Right lobe of liver (tissue), 6 donors: ENCODE data around the gene CMBL. TPM values are rescaled to one million over a fixed set of nuclear protein-coding genes. Genes with fewer than 3 reads are reported as not detected.

Experiments used
- ATAC-seq, 4 donors: fragments of 200-7000 bp; cut with Tn5 transposase; one replicate each; pipeline ENCODE4 v1.9.1; 2020; ENCODE audit warnings: mild to moderate bottlenecking in 4 of 4, moderate library complexity in 4 of 4
- DNase-seq, 3 donors: peaks; one replicate each; pipeline ENCODE4 v3.0.0-alpha.2; 2020
- H3K27ac ChIP-seq, 3 donors: fragments of 200-600 bp; one replicate each; pipeline ENCODE4 v1.8.0; 2022
- H3K27me3 ChIP-seq, 2 donors: fragments of 200-600 bp; one replicate each; pipeline ENCODE4 v1.8.0; 2022
- H3K36me3 ChIP-seq, 4 donors: fragments of 200-600 bp; sonication (generic) in 1 of 4; one replicate each; pipeline versions ENCODE4 v1.5.1 to v1.8.0; 2017 to 2022; ENCODE audit warnings: control low read depth in 1 of 4
- H3K4me1 ChIP-seq, 4 donors: fragments of 200-600 bp; sonication (generic) in 1 of 4; one replicate each; pipeline versions ENCODE4 v1.5.1 to v1.8.0; 2017 to 2022; ENCODE audit warnings: control low read depth in 1 of 4
- H3K4me3 ChIP-seq, 3 donors: fragments of 200-600 bp; one replicate each; pipeline ENCODE4 v1.8.0; 2022
- H3K9me3 ChIP-seq, 4 donors: fragments of 200-600 bp; sonication (generic) in 1 of 4; one replicate each; pipeline versions ENCODE4 v1.5.1 to v1.8.0; 2017 to 2022; ENCODE audit warnings: control low read depth in 1 of 4
- CTCF ChIP-seq, 4 donors: fragments of 200-600 bp in 3 of 4; fragments of 450-650 bp in 1 of 4; IDR thresholded peaks; one replicate each; pipeline versions ENCODE4 v1.5.1 to v1.8.0; 2016 to 2022; ENCODE audit warnings: antibody characterized with exemption in 4 of 4, mild to moderate bottlenecking in 2 of 4
- POLR2A ChIP-seq: fragments of 450-650 bp; IDR thresholded peaks from one replicate; pipeline ENCODE4 v1.6.1; 2017; ENCODE audit warnings: antibody characterized with exemption, mild to moderate bottlenecking
- WGBS: methylation state at CpG from one replicate; pipeline ENCODE4 v1.1.6; 2018; ENCODE audit warnings: low coverage, low lambda C conversion rate; ENCODE audit not compliant: insufficient coverage; ENCODE audit errors: missing lambda C conversion rate; 5-methylcytosine and 5-hydroxymethylcytosine counted together
- intact Hi-C, 2 donors: fragments of 100-400 bp; cut with DNase I; formaldehyde crosslinking; loops; one replicate each; pipeline versions ENCODE4 v1.11.2 to v1.14.1; 2022
- total RNA-seq, 6 experiments: library from RNA; depleted of rRNA in 2 of 6; stranded (reverse); fragments of >200 nt in 2 of 6; fragmentation: NEBNext Ultra II Directional in 3 of 6; extraction: Animal tissue kit (Norgen Biotek cat#: 25700) in 3 of 6; gene quantifications; one replicate each; pipeline versions ENCODE4 v1.1.0 to v1.2.4, GENCODE V29; 2016 to 2023
- donor health status: DM: no; HTN: yes; CAD: no.
- donor health status: DM: no; HTN: no; CAD: no.
- donor health status: DM: no; HTN: no; CAD: no.
- donor health status: DM: no; HTN: yes; CAD: no.
- donor health status: DM: no; HTN: yes; CAD: no.

Gene CMBL
- total RNA-seq, 6 experiments from 2014 or later: 29.4 to 206 (median 97.7) TPM

DNA sequence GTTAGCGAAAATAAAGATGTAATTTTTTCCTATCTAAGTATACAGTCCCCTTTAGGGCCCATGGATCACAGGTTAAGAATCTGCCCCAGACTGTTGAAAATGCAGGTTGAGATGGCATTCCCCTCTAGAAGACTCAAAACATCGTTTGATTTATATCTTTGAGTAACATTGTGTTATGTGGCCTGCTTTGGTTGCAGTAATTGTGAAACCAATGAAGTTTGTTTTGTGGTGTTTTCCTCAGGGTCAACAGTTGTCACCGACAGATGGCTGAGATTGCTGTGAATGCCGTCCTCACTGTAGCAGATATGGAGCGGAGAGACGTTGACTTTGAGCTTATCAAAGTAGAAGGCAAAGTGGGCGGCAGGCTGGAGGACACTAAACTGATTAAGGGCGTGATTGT is 49.8 kb downstream of the CMBL start:
- peak in 1 of 3 donors; percentile 20 for DNase-seq
- H3K27ac ChIP-seq: no peak overlapping the region
- H3K4me3 ChIP-seq: no peak overlapping the region
- peaks cover 23 to 86% (median 54%) of the 10 kb centered on the region in 4 donors for H3K36me3 ChIP-seq
- no peak for TF ChIP-seq POLR2A
- TF ChIP-seq CTCF (IDR thresholded peaks at IDR 0.05): no peak
- 41% methylated on average over 8 of the region's 8 CpGs for WGBS
- peaks cover 0 to 29% (median 4%) of the 10 kb centered on the region in 4 donors for H3K4me1 ChIP-seq
- intact Hi-C loops: no loop called here
- no peaks in the 10 kb centered on the region for H3K9me3 ChIP-seq
- ATAC-seq: peak in 2 of 4 donors; percentile 42 to 62
- no peaks in the 10 kb centered on the region for H3K27me3 ChIP-seq

GRCh38 chr5:10254686-10255085 is 53.0 kb downstream of the CMBL start:
- DNase-seq: no peak
- no peaks in the 10 kb centered on the region for H3K9me3 ChIP-seq
- ATAC-seq: no peak
- TF ChIP-seq CTCF (IDR thresholded peaks at IDR 0.05) (no peak), POLR2A (no peak)
- H3K4me1 ChIP-seq: peaks cover 0 to 22% (median 0%) of the 10 kb centered on the region in 4 donors
- no peak overlapping the region for H3K27ac ChIP-seq
- H3K4me3 ChIP-seq: no peak overlapping the region
- H3K27me3 ChIP-seq: no peaks in the 10 kb centered on the region
- intact Hi-C loops: no loop called here
- WGBS: 44% methylated on average over 2 of the region's 2 CpGs
- peaks cover 17 to 58% (median 37%) of the 10 kb centered on the region in 4 donors for H3K36me3 ChIP-seq

- H3K9me3 ChIP-seq: no peaks in the 10 kb centered on the region
- no peaks in the 10 kb centered on the region for H3K27me3 ChIP-seq
- H3K4me1 ChIP-seq: peaks cover 0 to 30% (median 0%) of the 10 kb centered on the region in 4 donors
- intact Hi-C loops: no loop called here
- H3K27ac ChIP-seq: no peak overlapping the region
- H3K36me3 ChIP-seq: peaks cover 12 to 45% (median 25%) of the 10 kb centered on the region in 4 donors
- no peak for TF ChIP-seq CTCF (IDR thresholded peaks at IDR 0.05)
- TF ChIP-seq POLR2A: no peak
- no peak for ATAC-seq
- no peak for DNase-seq
- no peak overlapping the region for H3K4me3 ChIP-seq
- 93% methylated on average over 3 of the region's 3 CpGs for WGBS
These were observed 54.3 kb downstream of the CMBL start for GRCh38 chr5:10253390-10253789.

GRCh38 chr5:10251405-10251804 is 56.3 kb downstream of the CMBL start:
- Histone ChIP-seq H3K4me3 (peak overlapping the region; percentile 73 to 96 (median 93)), H3K27me3 (no peaks in the 10 kb centered on the region), H3K4me1 (peaks cover 0 to 24% (median 0%) of the 10 kb centered on the region in 4 donors), H3K27ac (peak overlapping the region in 1 of 3 donors; percentile 7), H3K36me3 (peaks cover 5 to 25% (median 12%) of the 10 kb centered on the region in 4 donors), H3K9me3 (no peaks in the 10 kb centered on the region)
- WGBS: 15% methylated on average over 7 of the region's 7 CpGs
- ATAC-seq: no peak
- DNase-seq: no peak
- TF ChIP-seq POLR2A (no peak), CTCF (IDR thresholded peaks at IDR 0.05) (no peak)
- intact Hi-C loops: no loop called here
